ENCODE results near the gene ZKSCAN1.

DNA sequence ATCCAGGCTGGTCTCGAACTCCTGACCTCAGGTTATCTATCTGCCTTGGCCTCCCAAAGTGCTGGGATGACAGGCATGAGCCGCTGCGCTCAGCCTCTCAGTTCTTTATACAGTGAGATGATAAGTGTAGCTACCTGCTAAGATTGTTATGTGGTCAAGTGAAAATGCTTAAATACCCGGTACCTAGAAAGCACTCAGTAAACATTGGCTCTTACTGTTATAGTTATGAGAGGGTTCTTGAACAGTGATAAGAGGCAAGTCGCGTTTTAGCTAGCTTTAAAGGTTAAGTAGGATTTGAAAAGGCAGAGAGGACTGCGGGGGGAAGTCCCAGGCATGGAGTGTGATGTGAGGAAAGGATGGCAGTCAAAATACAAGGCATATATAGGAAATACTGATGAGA is 4.5 kb downstream of the ZKSCAN1 start:
- TF ChIP-seq CTCF (IDR thresholded peaks at IDR 0.05; ENCODE audit: low read depth, low read length, poor library complexity, severe bottlenecking) (no peak), EZH2phosphoT487 (IDR thresholded peaks at IDR 0.05; ENCODE audit: borderline replicate concordance, low read length) (no peak)
